ENCODE data around the gene MGAT3. TPM values are rescaled to one million over a fixed set of nuclear protein-coding genes. Genes with fewer than 3 reads are reported as not detected.
A peak's percentile ranks its signal among the peaks of the same experiment; 100 is the strongest.

Gene MGAT3
- total RNA-seq, 1 experiment from 2014 or later: 5.0 TPM

DNA sequence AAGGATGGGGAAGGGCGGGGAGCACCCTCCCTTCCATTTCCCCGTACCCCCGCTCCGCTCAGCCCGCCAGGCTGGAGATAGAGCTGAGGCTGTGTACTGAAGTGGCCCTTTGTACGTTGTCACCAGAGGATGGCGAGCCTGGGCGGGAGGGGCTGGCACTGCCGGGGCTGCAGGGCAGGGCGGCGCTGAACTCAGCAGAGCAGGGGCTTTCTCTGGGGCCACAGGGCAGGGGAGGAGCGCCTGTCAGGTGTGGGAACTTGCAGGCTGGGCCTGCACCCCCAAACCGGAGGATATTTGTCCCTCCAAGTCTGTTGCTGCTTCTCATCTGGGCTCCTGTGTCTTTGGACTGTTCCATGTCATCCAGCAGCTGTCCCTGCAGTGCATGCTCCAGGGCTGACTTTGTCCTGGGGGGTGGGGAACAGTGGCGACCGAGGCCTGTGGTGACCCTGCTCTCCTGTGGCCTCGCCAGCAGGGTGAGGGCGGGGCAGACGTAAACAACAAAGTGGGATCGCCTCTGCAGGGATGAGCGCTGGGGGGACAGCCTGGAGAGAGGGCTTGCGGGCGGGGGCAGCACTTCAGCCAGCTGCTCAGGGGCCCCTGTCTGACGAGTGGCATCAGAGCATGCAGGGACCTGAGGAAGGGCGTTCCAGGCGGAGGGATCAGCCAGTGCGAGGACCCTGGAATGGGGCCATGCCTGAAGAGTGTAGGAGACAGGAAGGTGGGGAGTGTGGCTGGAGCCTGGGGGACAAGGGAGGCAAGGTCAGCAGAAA, 13.1 kb downstream of the MGAT3 start:
- TF ChIP-seq, protein P1, sequence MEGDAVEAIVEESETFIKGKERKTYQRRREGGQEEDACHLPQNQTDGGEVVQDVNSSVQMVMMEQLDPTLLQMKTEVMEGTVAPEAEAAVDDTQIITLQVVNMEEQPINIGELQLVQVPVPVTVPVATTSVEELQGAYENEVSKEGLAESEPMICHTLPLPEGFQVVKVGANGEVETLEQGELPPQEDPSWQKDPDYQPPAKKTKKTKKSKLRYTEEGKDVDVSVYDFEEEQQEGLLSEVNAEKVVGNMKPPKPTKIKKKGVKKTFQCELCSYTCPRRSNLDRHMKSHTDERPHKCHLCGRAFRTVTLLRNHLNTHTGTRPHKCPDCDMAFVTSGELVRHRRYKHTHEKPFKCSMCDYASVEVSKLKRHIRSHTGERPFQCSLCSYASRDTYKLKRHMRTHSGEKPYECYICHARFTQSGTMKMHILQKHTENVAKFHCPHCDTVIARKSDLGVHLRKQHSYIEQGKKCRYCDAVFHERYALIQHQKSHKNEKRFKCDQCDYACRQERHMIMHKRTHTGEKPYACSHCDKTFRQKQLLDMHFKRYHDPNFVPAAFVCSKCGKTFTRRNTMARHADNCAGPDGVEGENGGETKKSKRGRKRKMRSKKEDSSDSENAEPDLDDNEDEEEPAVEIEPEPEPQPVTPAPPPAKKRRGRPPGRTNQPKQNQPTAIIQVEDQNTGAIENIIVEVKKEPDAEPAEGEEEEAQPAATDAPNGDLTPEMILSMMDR (conservative IDR thresholded peaks at IDR 0.05): no peak
- H2AK5ac ChIP-seq (ENCODE audit: insufficient read length, low read length): no peak overlapping the region
- H4K91ac ChIP-seq (ENCODE audit: insufficient read length, low read depth, low read length): no peak overlapping the region
- H3K4me1 ChIP-seq (ENCODE audit: insufficient read depth, low read length): peaks cover 3% of the 10 kb centered on the region; the same call in 1 of the 2 replicates
- Mint-ChIP-seq H3K9me3 (no peaks in the 10 kb centered on the region), H3K4me3 (peak overlapping the region in 1 of 2 experiments; percentile 51; a peak in 1 of 5 replicates), H3K27me3 (ENCODE audit: low read depth) (peaks cover 16% of the 10 kb centered on the region), H3K27ac (peak overlapping the region; percentile 56 to 65 (median 57); a peak in 4 of 7 replicates), H3K36me3 (ENCODE audit: insufficient read depth in 1 of 3, low read depth in 3 of 3) (no peaks in the 10 kb centered on the region), H3K4me1 (peaks cover 38 to 52% of the 10 kb centered on the region in 2 experiments)
- no peaks in the 10 kb centered on the region for H3K79me2 ChIP-seq (ENCODE audit: insufficient read depth, low read length)
- no peak overlapping the region for H3K18ac ChIP-seq (ENCODE audit: insufficient read length, low read depth, low read length)
- H3K27ac ChIP-seq (ENCODE audit: insufficient read length, low read depth, low read length): no peak overlapping the region
- no peak overlapping the region for H4K5ac ChIP-seq (ENCODE audit: insufficient read length, low read depth, low read length)
- no peak overlapping the region for H3K56ac ChIP-seq (ENCODE audit: insufficient read length, low read depth, low read length)
- peaks cover 2% of the 10 kb centered on the region for H4K20me1 ChIP-seq (ENCODE audit: control insufficient read depth, insufficient read depth, insufficient read length)
- no peak overlapping the region for H2AFZ ChIP-seq (ENCODE audit: low read length)
- H3K79me1 ChIP-seq (ENCODE audit: insufficient read depth, low read depth, low read length, poor library complexity, severe bottlenecking): no peaks in the 10 kb centered on the region
- H3K9ac ChIP-seq (ENCODE audit: extremely low read depth, insufficient read length, low read length): no peak overlapping the region
- no peak overlapping the region for H3K4me2 ChIP-seq (ENCODE audit: insufficient read depth, insufficient read length, low read length)
- no peak overlapping the region for H2BK12ac ChIP-seq (ENCODE audit: insufficient read length, low read depth, low read length)
- no peak overlapping the region for H3K4ac ChIP-seq (ENCODE audit: low read depth, low read length)
- no peaks in the 10 kb centered on the region for H3K27me3 ChIP-seq (ENCODE audit: insufficient read depth, low read length)
- peak overlapping the region; percentile 1 for H3K14ac ChIP-seq (ENCODE audit: insufficient read depth, low read length)
- no peak overlapping the region for H3K23ac ChIP-seq (ENCODE audit: insufficient read length, low read depth, low read length)
- H3K9me3 ChIP-seq (ENCODE audit: control insufficient read depth, low read depth, low read length): no peaks in the 10 kb centered on the region
- DNase-seq: no peak
- no peak overlapping the region for H2BK20ac ChIP-seq (ENCODE audit: low read depth, low read length, poor library complexity, severe bottlenecking)
- H2BK15ac ChIP-seq (ENCODE audit: low read depth, low read length): no peak overlapping the region
- no peak overlapping the region for H4K8ac ChIP-seq (replicated peaks; ENCODE audit: insufficient read length, low read depth, low read length)
- H3K23me2 ChIP-seq (ENCODE audit: insufficient read length, low read depth, low read length, poor library complexity, severe bottlenecking): no peaks in the 10 kb centered on the region
- no CpG with 5 or more reads among the region's 26 CpGs for WGBS (ENCODE audit: extremely low coverage, insufficient read length, low lambda C conversion rate)
- H2BK120ac ChIP-seq (ENCODE audit: low read depth, low read length, poor library complexity, severe bottlenecking): no peak overlapping the region
- H3T11ph ChIP-seq (ENCODE audit: low read length): no peak overlapping the region
- H2BK5ac ChIP-seq (ENCODE audit: insufficient read length, low read length): no peak overlapping the region

All from H9 (cell line).